Ovary (tissue), 9 donors: ENCODE measurements around the gene PTF1A. TPM values are rescaled to one million over a fixed set of nuclear protein-coding genes. Genes with fewer than 3 reads are reported as not detected.

Source experiments
- DNase-seq, 5 donors: peaks; one replicate each; pipeline ENCODE4 v3.0.0-alpha.2; 2019 to 2020
- H3K27ac ChIP-seq, 2 donors: fragments of 200-600 bp; one replicate each; pipeline versions ENCODE4 v1.5.1 to v1.8.0; 2019 to 2022
- H3K27me3 ChIP-seq: fragments of 200-600 bp; one replicate; pipeline ENCODE4 v1.8.0; 2022
- H3K36me3 ChIP-seq: fragments of 200-600 bp; sonication (generic); one replicate; pipeline ENCODE4 v1.5.1; 2019
- H3K4me1 ChIP-seq: one replicate; pipeline ENCODE4 v1.8.1; 2013; ENCODE audit warnings: mild to moderate bottlenecking, moderate library complexity; ENCODE audit not compliant: insufficient read depth
- H3K4me3 ChIP-seq: fragments of 200-600 bp; sonication (generic); one replicate; pipeline ENCODE4 v1.5.1; 2017
- H3K9me3 ChIP-seq, 2 donors: fragments of 200-600 bp in 1 of 2; sonication (generic) in 1 of 2; one replicate each; pipeline versions ENCODE4 v1.5.1 to v1.8.1; 2013 to 2019; ENCODE audit warnings: mild to moderate bottlenecking in 1 of 2, moderate library complexity in 1 of 2
- EP300 ChIP-seq: sonication (generic); formaldehyde crosslinking; IDR thresholded peaks from one replicate; pipeline ENCODE4 v1.6.1; 2017; ENCODE audit warnings: antibody characterized with exemption
- POLR2A ChIP-seq: fragments of 450-650 bp; IDR thresholded peaks from one replicate; pipeline ENCODE4 v1.6.1; 2017; ENCODE audit warnings: antibody characterized with exemption, mild to moderate bottlenecking, moderate library complexity
- WGBS, 3 donors: extraction: QIAGEN DNeasy Blood & Tissue Kit in 1 of 3; methylation state at CpG; one replicate each; pipeline versions ENCODE4 v1.1.5 to v1.1.7; 2013 to 2017; 5-methylcytosine and 5-hydroxymethylcytosine counted together
- intact Hi-C, 4 donors: fragments of 100-400 bp; cut with DNase I; formaldehyde crosslinking; loops; one replicate each; pipeline versions ENCODE4 v1.11.0 to v1.15.1; 2022 to 2023
- polyA plus RNA-seq, 2 donors: library from polyadenylated mRNA; stranded (reverse); fragments of 200-250 nt in 1 of 2; fragments of 350-450 nt in 1 of 2; fragmentation: Illumina TruSeq in 1 of 2; extraction: RNeasy Lipid Tissue Mini Kit (QIAGEN cat#74804) in 1 of 2; gene quantifications; one replicate each; pipeline ENCODE4 v1.2.3, GENCODE V29; 2013 to 2014
- total RNA-seq, 7 donors: library from RNA; depleted of rRNA in 2 of 7; stranded (reverse); fragments of >200 nt in 2 of 7; fragmentation: NEBNext Ultra II Directional in 3 of 7; extraction: Animal tissue kit (Norgen Biotek cat#: 25700) in 3 of 7; gene quantifications; one replicate each; pipeline versions ENCODE4 v1.1.0 to v1.2.4, GENCODE V29; 2016 to 2023
- TF ChIP-seq, protein P1 (sequence below), 3 donors: fragments of 450-650 bp in 2 of 3; fragments of 200-600 bp in 1 of 3; IDR thresholded peaks; one replicate each; pipeline versions ENCODE4 v1.5.1 to v1.8.0; 2016 to 2022; ENCODE audit warnings: antibody characterized with exemption in 3 of 3, mild to moderate bottlenecking in 1 of 3
- donor health status: DM: no; HTN: no; CAD: no; lungs with moderate emphysema.
- donor health status: DM: no; HTN: no; CAD: no.
- donor health status: Bipolar disorder and iron deficiency.
- donor health status: DM: yes; HTN: yes; CAD: no.
- donor health status: DM: no; HTN: no; CAD: no.
- donor health status: DM: yes; HTN: yes; CAD: no.

PTF1A gene
- total and polyA plus RNA-seq, 9 donors: not detected

DNA sequence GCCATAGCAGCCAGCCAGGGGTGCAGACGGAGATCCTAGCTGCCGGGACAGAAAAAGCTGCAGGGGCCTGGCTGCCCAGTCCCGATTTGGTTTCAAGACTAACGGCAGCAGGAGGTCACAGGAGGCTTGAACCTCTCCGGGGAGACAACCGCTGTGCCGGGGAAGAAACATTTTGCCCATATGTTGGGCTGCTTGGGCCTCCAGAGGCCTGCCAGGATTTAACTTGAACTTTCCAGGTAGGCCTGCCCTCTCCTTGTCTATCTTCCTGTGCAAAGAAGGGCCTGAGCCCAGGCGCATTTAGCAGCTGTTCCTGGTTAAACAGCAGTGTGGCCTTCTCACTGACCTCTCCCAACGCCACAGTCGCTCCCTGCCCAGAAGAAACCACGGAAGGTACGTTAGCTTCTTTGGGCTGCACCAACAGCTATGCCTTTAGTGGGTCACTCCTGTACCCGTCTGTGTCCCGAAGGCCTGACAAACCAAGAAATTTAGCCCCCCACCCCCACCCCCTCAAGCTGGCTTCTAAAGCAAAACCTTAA lies 17.1 kb upstream of the PTF1A start:
- DNase-seq: no peak
- Histone ChIP-seq H3K36me3 (no peaks in the 10 kb centered on the region), H3K4me3 (no peak overlapping the region), H3K27me3 (no peaks in the 10 kb centered on the region), H3K9me3 (no peaks in the 10 kb centered on the region), H3K27ac (no peak overlapping the region), H3K4me1 (no peaks in the 10 kb centered on the region)
- 12 to 23% (median 13%) methylated on average over 14 of the region's 14 CpGs for WGBS, 3 donors
- TF ChIP-seq EP300 (no peak), POLR2A (no peak)
- TF ChIP-seq, protein P1, sequence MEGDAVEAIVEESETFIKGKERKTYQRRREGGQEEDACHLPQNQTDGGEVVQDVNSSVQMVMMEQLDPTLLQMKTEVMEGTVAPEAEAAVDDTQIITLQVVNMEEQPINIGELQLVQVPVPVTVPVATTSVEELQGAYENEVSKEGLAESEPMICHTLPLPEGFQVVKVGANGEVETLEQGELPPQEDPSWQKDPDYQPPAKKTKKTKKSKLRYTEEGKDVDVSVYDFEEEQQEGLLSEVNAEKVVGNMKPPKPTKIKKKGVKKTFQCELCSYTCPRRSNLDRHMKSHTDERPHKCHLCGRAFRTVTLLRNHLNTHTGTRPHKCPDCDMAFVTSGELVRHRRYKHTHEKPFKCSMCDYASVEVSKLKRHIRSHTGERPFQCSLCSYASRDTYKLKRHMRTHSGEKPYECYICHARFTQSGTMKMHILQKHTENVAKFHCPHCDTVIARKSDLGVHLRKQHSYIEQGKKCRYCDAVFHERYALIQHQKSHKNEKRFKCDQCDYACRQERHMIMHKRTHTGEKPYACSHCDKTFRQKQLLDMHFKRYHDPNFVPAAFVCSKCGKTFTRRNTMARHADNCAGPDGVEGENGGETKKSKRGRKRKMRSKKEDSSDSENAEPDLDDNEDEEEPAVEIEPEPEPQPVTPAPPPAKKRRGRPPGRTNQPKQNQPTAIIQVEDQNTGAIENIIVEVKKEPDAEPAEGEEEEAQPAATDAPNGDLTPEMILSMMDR (IDR thresholded peaks at IDR 0.05): no peak
- intact Hi-C loops: no loop called here

DNA sequence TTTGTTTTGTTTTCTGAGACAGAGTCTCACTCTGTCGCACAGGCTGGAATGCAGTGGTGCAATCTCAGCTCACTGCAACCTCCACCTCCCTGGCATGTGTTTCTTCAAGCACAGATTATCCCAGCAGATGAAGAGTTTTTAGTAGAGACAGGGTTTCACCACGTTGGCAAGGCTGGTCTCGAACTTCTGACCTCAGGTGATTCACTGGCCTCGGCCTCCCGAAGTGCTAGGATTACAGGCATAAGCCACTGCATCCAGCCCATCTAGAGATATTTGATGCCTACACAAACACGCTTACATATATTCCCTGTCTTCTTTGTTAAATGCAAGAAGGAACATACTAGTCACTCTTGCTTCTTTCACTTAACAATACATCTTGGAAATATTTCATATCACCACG lies 5.9 kb upstream of the PTF1A start:
- no peak overlapping the region for H3K27ac ChIP-seq
- H3K9me3 ChIP-seq: no peaks in the 10 kb centered on the region
- no peak for DNase-seq
- no peaks in the 10 kb centered on the region for H3K4me1 ChIP-seq
- H3K4me3 ChIP-seq: no peak overlapping the region
- WGBS, 3 donors: 47 to 58% (median 51%) methylated on average over 7 of the region's 7 CpGs
- H3K27me3 ChIP-seq: no peaks in the 10 kb centered on the region
- TF ChIP-seq POLR2A (no peak), EP300 (no peak)
- TF ChIP-seq, protein P1 (IDR thresholded peaks at IDR 0.05): no peak
- intact Hi-C loops: no loop called here
- H3K36me3 ChIP-seq: no peaks in the 10 kb centered on the region

DNA sequence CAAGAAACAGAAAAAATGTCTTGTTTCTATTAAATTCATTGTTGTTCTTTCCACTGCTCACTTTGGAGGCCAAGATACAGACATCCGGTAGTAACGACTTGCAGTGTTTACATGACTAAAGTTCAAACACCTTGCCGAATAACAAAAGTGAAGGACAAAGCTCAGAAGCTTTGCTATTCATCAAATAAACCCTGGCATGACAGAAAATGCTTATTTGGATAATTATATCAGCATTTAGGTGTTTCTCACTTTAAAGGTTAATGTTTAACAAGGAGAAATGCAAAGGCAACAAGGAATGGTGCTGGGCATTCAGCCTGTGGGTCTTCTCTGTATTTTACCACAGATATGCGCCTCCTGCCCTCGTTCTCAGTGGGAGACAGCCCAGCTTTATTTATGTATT lies 5.4 kb upstream of the PTF1A start:
- H3K27me3 ChIP-seq: no peaks in the 10 kb centered on the region
- 7 to 19% (median 10%) methylated on average over 5 of the region's 5 CpGs for WGBS, 3 donors
- intact Hi-C loops: no loop called here

DNA sequence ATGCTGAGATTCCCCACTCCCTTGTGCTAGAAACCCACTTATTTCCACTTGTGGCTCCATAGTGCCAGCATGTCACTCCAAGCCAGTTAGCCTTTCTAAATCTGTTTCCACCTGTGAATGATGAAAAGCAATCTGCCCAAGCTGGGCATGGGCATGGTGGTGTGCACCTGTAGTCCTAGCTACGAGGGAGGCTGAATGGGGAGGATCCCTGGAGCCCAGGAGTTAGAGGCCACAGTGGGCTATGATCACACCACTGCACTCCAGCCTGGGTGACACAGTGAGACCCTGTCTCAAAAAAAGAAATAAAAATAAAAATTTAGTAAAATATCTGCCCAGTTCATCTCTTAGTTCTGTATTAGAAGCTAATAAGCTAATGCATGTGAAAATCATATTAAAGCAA lies 5.0 kb upstream of the PTF1A start:
- intact Hi-C loops: no loop called here
- WGBS, 3 donors: 60 to 86% (median 61%) methylated on average over 1 of the region's 1 CpG
- H3K27me3 ChIP-seq: no peaks in the 10 kb centered on the region
- no peak overlapping the region for H3K27ac ChIP-seq
- H3K4me1 ChIP-seq: no peaks in the 10 kb centered on the region
- H3K36me3 ChIP-seq: no peaks in the 10 kb centered on the region
- H3K4me3 ChIP-seq: no peak overlapping the region
- H3K9me3 ChIP-seq: no peaks in the 10 kb centered on the region
- DNase-seq: no peak
- TF ChIP-seq POLR2A (no peak), EP300 (no peak)
- TF ChIP-seq, protein P1 (IDR thresholded peaks at IDR 0.05): no peak

More for the DNA sequence above, 5.4 kb upstream of the PTF1A start:
- Histone ChIP-seq H3K9me3 (no peaks in the 10 kb centered on the region), H3K36me3 (no peaks in the 10 kb centered on the region), H3K27ac (no peak overlapping the region), H3K4me1 (no peaks in the 10 kb centered on the region), H3K4me3 (no peak overlapping the region)
- TF ChIP-seq, protein P1 (IDR thresholded peaks at IDR 0.05): no peak
- no peak for TF ChIP-seq POLR2A
- TF ChIP-seq EP300: no peak
- no peak for DNase-seq
